Smooth muscle cell of trachea (primary cell): Measurements from ENCODE around the gene RNASE2. TPM values are rescaled to one million over a fixed set of nuclear protein-coding genes. Genes with fewer than 3 reads are reported as not detected.

Experiments
- total RNA-seq: library from RNA; depleted of rRNA; stranded (reverse); fragments of >200 nt; gene quantifications from 2 replicates; pipeline ENCODE4 v1.2.1, GENCODE V29; 2014

RNASE2 gene
- total RNA-seq: not detected in 2 replicates

DNA sequence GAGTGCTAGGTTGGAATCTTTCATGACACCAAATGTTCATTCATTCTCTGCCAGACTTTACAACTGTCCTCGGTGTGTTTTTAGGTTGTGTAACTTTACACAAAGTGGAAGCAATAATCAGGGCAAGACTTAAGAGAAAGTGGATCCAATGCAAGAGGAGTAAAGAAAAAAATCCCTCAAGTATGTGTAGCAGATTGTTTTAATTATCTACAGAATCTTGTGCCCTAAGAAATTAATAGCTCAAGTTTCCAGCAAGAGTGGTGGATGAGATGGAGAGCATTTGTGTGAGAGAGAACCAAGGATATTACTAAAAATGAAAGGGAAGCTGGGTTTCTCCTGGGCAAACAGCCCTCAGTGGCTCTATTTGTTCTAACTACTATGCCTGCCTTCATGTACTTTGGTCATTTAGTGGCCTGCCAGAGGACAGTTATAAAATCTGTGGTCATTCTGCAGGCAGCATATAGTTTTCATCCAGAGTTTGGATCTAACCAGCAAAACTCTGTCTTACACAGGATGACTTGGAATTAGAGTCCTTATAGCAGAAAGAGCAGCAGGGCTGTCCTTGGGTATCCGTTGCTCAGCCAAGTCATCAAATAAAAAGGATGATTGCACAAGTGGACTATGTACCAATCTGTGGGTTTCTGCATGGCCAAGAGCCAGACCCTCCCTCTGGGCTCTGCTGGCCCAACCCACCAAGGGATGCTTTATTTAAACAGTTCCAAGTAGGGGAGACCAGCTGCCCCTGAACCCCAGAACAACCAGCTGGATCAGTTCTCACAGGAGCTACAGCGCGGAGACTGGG, at the start of gene RNASE2:
TSS of gene RNASE2 (plus strand) at position 752 of the 802 bp plus-strand sequence. CDS start 285 bp downstream, outside the sequence.

DNA sequence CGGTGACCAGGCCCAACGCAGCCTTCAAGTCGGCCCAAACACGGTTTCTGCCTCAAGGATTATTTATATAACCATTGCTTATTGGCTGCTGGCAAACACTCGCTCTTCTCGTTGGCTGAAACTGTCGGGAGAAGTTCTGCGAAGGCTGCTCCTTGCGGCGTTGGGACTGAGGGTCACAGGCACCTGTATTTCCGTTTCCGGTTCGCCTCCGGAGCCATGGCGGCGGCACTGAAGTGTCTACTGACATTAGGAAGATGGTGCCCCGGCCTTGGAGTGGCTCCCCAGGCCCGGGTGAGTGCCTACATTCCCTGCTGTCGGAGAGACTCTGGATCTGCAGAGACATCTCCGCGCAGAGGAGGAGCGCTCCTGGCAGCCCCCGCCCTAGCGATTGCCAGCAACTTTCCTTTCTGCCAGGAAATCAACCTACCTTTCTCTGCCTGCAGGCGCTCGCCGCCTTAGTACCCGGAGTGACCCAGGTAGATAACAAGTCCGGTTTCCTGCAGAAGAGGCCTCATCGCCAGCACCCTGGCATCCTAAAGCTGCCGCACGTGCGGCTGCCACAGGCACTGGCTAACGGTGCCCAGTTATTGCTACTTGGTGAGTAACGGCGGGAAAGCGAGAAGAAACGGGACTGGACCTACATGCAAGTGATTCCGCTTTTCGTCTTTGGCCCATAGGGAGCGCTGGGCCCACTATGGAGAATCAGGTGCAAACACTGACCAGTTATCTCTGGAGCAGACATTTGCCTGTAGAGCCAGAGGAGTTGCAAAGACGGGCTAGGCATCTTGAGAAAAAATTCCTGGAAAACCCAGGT, 34.7 kb downstream of the RNASE2 start, which contains the start of gene METTL17:
TSS of gene METTL17 (plus strand) at position 194 of the 814 bp plus-strand sequence. CDS start at position 217, 23 bp downstream.

DNA sequence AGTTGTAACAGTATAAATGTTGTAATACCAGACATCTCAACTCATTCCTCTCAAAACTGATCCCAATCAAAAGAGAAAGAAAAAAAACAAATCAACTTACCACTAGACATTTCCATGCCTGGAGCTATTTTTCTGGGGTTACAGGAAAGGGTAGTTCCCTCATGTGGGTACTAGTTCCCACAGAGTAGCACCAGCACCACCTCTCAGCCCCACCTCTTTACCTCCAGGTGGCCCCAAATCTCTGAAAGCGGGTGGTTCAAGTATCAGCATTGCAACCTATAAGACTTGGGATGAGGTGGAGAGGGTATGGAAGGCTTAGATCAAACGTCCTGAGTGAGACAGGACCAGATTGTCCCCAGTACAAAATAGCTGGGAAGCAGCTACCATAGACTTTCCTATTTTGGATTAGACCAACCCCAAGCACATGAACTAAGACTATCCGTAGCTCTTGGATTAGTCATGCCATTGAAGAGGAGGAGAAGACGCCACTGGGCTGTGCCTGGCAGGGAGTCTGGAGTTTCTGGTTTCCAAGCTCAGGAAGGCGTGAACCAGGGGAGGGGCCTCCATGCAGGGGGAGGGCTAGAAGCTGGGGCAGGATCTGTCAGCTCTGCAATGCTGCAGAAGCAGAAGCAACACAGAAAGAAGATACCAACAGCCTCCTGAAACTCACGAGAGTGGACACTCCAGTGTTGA, 43.5 kb downstream of the RNASE2 start, which contains the start of gene SLC39A2:
TSS of gene SLC39A2 (plus strand) at position 620 of the 693 bp plus-strand sequence. CDS start 154 bp downstream, outside the sequence.

Other genes starting within 250 kb of the RNASE2 start
- not detected in 2 replicates for gene EDDM3A, start 209.6 kb upstream of the RNASE2 start, total RNA-seq
- gene EDDM3B, start 187.1 kb upstream of the RNASE2 start, total RNA-seq: not detected in 2 replicates
- not detected in 2 replicates for gene RNASE6, start 174.2 kb upstream of the RNASE2 start, total RNA-seq
- not detected in 2 replicates for gene RNASE1, start 152.6 kb upstream of the RNASE2 start, total RNA-seq
- gene RNASE3, start 64.1 kb upstream of the RNASE2 start, total RNA-seq: not detected in 2 replicates
- 42.5 and 59.8 TPM in 2 replicates for gene METTL17, start 34.5 kb downstream of the RNASE2 start, total RNA-seq
- gene SLC39A2, start 43.8 kb downstream of the RNASE2 start, total RNA-seq: 0.17 TPM in 1 of 2 replicates, not detected in the other
- gene NDRG2, start 69.6 kb downstream of the RNASE2 start, total RNA-seq: 0.17 and 0.44 TPM in 2 replicates
- gene TPPP2, start 74.7 kb downstream of the RNASE2 start, total RNA-seq: under 0.01 TPM in 1 of 2 replicates, not detected in the other
- not detected in 2 replicates for gene RNASE13, start 79.3 kb downstream of the RNASE2 start, total RNA-seq
- 0.17 TPM in 1 of 2 replicates, not detected in the other for gene RNASE7, start 86.9 kb downstream of the RNASE2 start, total RNA-seq
- not detected in 2 replicates for gene RNASE8, start 102.3 kb downstream of the RNASE2 start, total RNA-seq
- 55.2 and 59.9 TPM in 2 replicates for gene ARHGEF40, start 114.8 kb downstream of the RNASE2 start, total RNA-seq
- 1.5 and 5.1 TPM in 2 replicates for gene ZNF219, start 143.2 kb downstream of the RNASE2 start, total RNA-seq
- 0.33 TPM in 1 of 2 replicates, not detected in the other for gene TMEM253, start 145.6 kb downstream of the RNASE2 start, total RNA-seq
- 0.15 TPM in 1 of 2 replicates, not detected in the other for gene OR5AU1, start 200.6 kb downstream of the RNASE2 start, total RNA-seq